HG03469 (cell line): Measurements from ENCODE around the gene C1orf210.

Source experiments
- ATAC-seq: cut with Tn5 transposase; IDR thresholded peaks from one replicate; pipeline ENCODE4 v1.9.1; 2021; ENCODE audit warnings: mild to moderate bottlenecking, moderate library complexity, moderate number of reproducible peaks; ENCODE audit not compliant: unreplicated experiment

The C1orf210 gene

DNA sequence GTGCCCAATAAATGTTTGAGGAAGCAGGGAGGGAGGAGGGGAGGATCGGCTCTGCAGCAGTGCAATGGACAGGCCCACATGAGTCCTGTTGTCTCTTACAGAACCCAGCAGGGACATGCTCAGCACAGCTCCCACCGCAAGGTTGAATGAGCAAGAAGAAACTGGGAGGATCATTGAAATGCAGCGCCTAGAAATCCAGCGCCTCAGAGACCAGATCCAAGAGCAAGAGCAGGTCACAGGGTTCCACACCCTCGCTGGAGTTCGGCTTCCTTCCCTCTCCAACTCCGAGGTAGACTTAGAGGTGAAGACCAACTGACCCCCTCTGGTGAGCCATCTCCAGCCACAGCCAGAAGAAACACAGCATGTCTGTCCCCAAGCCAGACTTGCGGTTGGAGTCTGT, 31.5 kb downstream of the C1orf210 start:
- no peak for ATAC-seq

- no peak for ATAC-seq
These were observed 32.2 kb downstream of the C1orf210 start for GRCh38 chr1:43253173-43253572.

DNA sequence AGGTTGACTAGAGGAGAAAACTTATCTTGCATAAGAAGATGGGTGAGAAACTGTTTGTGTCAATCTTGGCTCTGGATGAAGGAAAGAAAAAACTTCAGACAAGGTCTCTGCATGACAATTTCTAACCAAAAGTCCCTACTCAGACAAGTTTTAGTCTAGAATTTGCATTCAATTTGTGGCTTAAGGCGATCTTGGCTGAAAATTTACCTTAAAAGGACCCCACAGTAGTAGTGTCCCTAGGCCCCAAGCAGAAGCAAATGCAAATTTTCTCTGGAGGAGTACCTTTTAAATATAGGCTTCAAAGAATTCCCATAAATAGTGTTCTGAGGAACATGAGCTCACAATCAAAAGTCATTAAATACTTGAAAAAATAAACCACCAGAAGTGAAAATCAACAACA, 33.2 kb downstream of the C1orf210 start:
- no peak for ATAC-seq

DNA sequence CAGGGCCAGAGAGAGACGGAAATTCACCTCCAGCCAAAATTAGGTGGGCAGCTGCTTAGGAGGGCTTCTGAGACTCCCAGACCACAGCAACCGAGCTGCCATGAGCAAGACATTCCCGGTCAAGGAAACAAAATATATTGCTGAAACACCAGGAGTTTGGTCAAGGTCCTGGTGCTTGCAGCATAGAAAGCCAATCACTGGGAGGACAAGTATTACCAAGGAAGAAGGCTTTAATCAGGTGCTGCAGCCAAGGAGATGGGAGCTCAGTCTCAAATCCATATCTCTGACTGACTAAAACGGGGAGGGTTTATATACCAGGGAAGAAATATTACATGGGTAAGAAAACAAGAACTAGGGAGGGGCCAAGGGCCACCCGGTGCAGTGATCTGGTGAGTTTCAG, 34.4 kb downstream of the C1orf210 start:
- ATAC-seq, result no peak

GRCh38 chr1:43250351-43250761, 35.0 kb downstream of the C1orf210 start:
- ATAC-seq, result no peak

DNA sequence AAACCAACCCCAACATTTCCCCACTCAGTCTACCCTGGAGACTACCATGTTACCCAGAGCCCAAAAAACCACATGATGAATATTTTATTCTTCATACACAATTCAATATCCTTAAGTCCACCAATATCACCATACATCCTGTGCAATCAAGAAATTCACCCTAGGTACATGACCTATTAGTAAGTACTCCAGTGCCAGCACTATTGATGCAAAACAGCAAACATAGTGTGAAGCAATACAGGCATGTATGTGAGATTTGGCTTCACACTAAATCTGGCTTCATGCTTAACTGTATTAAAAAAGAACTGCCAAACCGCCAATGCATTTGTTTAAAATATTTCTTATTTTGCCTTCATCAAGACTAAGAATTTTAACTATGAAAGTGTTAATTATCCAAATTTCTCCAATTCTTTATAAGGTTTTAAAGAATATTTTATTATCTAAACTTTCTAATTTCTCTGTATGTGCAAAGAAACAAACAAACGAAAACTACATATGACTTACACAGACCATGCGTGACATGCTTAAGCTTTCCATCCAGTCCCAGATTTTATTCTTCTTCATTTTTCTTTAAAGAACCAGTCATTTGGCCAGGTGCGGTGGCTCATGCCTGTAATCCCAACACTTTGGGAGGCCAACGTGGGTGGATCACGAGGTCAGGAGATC, 38.0 kb downstream of the C1orf210 start:
- no peak for ATAC-seq

GRCh38 chr1:43246466-43247213, 38.7 kb downstream of the C1orf210 start:
- no peak for ATAC-seq

GRCh38 chr1:43243299-43243698, 42.1 kb downstream of the C1orf210 start:
- no peak for ATAC-seq

- no peak for ATAC-seq
These were observed 44.0 kb downstream of the C1orf210 start for GRCh38 chr1:43241413-43241836.

- ATAC-seq, result peak; percentile 58
These were observed 45.9 kb downstream of the C1orf210 start for GRCh38 chr1:43239484-43239883.

- no peak for ATAC-seq
These were observed 46.4 kb downstream of the C1orf210 start for GRCh38 chr1:43238991-43239469.

DNA sequence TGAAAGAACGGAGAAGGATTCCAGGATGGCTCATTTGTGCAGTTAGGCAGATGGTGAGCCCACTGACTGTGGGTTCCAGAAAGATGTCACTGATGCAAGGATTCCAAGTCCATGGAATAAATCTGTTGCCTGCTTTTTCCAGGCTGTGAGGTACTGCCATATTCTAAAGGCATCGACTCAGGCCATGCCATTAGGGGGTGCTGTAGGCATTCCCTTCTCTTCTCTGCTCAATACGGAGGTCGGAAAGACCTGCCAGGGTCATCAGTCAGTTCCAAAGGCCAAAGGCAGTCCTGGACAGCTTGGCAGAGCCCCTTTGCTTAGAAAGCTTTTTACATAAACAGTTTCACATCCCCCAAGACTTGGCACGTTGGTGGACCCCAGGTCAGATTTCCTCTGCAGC, 47.3 kb downstream of the C1orf210 start:
- ATAC-seq, result no peak

DNA sequence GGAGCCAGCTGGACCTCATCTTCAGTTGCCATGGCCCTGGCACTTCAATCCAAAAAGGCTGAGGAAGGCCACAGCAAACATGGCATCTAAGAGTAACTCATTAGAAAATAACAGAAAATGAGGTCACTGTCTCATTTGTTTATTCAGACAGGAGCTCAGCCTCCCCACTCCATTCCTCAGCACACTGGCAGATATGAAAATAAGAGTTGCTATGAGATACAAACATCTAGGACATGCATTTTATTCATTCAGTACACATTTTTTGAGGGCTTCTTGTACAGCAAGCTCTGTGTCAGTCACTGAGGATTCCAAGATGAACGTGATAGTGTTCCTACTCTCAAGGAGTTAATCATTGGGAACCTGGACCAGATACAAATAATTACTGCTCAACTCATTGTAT, 48.3 kb downstream of the C1orf210 start:
- no peak for ATAC-seq

GRCh38 chr1:43235451-43236121, 49.8 kb downstream of the C1orf210 start:
- ATAC-seq, result no peak

DNA sequence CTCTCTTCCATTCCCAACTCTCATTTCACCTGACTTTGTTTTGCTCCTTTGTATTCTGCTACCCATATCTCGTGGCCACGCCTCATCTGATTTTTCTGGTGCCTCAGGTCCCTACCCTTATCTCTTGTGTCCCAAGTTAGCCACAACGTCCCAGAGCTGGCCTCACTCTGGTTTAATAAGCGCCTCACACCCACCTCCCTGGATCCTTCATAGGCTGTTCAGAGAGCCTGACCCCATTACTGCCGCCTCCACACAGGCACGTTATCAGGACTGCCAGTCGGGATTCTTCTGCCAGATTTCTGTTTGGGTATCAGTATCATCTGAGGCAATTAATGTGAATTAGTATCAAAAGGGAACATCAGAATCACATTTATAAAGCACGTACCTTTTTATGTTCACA, 50.3 kb downstream of the C1orf210 start:
- ATAC-seq, result no peak

GRCh38 chr1:43234267-43234666, 51.1 kb downstream of the C1orf210 start:
- ATAC-seq, result no peak

DNA sequence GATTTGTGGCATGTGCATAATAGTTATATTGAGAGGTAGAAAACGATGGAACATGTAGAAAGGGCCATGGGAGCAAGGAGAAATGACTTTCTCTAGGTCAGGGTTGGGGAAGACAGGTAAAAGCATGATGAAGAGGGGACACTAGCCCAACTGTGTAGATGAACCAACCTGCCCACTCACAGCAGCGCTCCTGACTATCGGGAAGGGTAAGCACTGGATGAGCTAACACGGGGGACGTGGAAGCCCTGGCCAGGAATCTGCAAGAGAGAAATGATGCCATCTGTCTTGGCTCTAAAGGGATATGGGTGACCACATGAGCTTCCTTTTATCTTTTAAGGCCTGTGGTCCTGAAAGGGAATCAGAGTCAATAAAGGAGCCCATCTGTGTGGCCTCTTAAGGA, 51.8 kb downstream of the C1orf210 start:
- no peak for ATAC-seq

GRCh38 chr1:43232482-43232881, 52.9 kb downstream of the C1orf210 start:
- ATAC-seq, result no peak

DNA sequence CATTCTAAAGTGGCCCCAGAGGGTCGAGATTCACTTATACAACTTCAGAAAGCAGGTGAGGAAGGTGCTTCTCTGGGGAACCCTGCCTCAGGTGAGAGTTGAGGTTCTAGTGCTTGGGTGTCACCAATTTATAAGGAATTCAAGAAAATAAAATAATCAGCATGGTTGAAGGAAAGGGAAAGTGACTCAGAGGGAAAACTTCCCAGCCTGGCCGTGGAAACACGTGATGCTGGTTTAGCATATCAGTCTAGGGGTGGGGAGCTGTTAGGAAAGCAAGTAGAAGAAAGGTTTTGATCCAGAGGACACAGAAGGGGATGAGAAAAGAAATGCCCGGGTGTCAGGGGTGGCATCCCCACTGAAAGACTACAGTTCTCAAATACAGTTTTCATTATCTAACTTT, 53.3 kb downstream of the C1orf210 start:
- no peak for ATAC-seq
